Measurements from ENCODE around the gene IMPG2. TPM values are rescaled to one million over a fixed set of nuclear protein-coding genes. Genes with fewer than 3 reads are reported as not detected.
A peak's percentile ranks its signal among the peaks of the same experiment; 100 is the strongest.

Gene IMPG2
- total RNA-seq, 1 experiment from 2014 or later = 0.04 TPM

DNA sequence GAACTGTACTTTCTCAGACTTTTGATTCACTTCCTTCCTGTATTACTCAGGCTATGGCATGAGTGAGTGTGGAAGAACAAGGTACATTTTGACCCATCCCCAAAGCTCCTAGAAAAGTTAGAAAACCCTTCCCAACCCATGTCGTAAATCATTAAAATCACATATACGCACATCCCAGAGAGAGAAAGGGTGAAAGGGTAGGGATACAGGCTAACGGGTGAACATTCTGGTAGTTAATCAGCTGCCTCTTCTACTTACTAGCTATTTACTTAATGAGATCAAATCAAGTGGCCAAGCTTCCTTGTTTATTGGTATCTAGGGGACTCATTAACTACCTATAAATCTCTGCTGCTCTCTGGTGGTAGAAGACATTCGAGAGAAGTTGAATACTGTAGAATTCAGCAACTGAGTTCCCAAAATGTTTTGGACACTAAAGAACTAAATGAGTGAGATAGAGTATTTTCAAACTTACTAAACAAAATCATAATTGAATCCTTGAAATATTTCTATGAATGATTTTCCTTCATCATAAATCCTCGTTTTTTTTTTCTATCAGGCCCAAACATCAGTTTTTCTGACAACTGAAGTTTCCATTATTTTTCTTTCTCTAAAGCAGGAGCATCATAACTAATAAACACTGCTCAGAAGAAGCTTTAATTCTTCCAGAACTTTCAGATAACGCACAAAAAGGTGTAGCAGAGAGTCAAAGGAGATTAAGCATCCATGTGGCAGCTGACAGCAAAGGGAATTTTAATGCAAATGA, 124.2 kb downstream of the IMPG2 start:
- Histone ChIP-seq H3K56ac (ENCODE audit: insufficient read length, low read depth, low read length) (no peak overlapping the region), H2BK5ac (ENCODE audit: insufficient read length, low read length) (no peak overlapping the region), H4K5ac (ENCODE audit: insufficient read length, low read depth, low read length) (no peak overlapping the region), H2AK5ac (ENCODE audit: insufficient read length, low read length) (no peak overlapping the region), H2AFZ (ENCODE audit: low read length) (no peak overlapping the region), H3K27me3 (ENCODE audit: insufficient read depth, low read length) (no peaks in the 10 kb centered on the region), H3K14ac (ENCODE audit: insufficient read depth, low read length) (no peak overlapping the region), H3K9me3 (ENCODE audit: control insufficient read depth, low read depth, low read length) (no peaks in the 10 kb centered on the region), H3K18ac (ENCODE audit: insufficient read length, low read depth, low read length) (no peak overlapping the region), H4K8ac (replicated peaks; ENCODE audit: insufficient read length, low read depth, low read length) (no peak overlapping the region), H2BK12ac (ENCODE audit: insufficient read length, low read depth, low read length) (no peak overlapping the region), H2BK120ac (ENCODE audit: low read depth, low read length, poor library complexity, severe bottlenecking) (no peak overlapping the region), H3T11ph (ENCODE audit: low read length) (no peak overlapping the region), H3K23me2 (ENCODE audit: insufficient read length, low read depth, low read length, poor library complexity, severe bottlenecking) (no peaks in the 10 kb centered on the region), H2BK20ac (ENCODE audit: low read depth, low read length, poor library complexity, severe bottlenecking) (no peak overlapping the region), H3K4me2 (ENCODE audit: insufficient read depth, insufficient read length, low read length) (no peak overlapping the region), H3K79me2 (ENCODE audit: insufficient read depth, low read length) (peaks cover 1% of the 10 kb centered on the region; the same call in 1 of the 2 replicates), H3K9ac (ENCODE audit: extremely low read depth, insufficient read length, low read length) (no peak overlapping the region), H3K4ac (ENCODE audit: low read depth, low read length) (no peak overlapping the region), H4K20me1 (ENCODE audit: control insufficient read depth, insufficient read depth, insufficient read length) (no peaks in the 10 kb centered on the region), H4K91ac (ENCODE audit: insufficient read length, low read depth, low read length) (no peak overlapping the region), H3K23ac (ENCODE audit: insufficient read length, low read depth, low read length) (no peak overlapping the region), H2BK15ac (ENCODE audit: low read depth, low read length) (no peak overlapping the region), H3K27ac (ENCODE audit: insufficient read length, low read depth, low read length) (no peak overlapping the region), H3K79me1 (ENCODE audit: insufficient read depth, low read depth, low read length, poor library complexity, severe bottlenecking) (no peaks in the 10 kb centered on the region), H3K4me1 (ENCODE audit: insufficient read depth, low read length) (no peaks in the 10 kb centered on the region)
- peak; percentile 78 for TF ChIP-seq CTCF (conservative IDR thresholded peaks at IDR 0.05)
- no peaks in the 10 kb centered on the region; the same call in 1 of the 2 replicates for H3K27me3 Mint-ChIP-seq (ENCODE audit: low read depth)
- H3K4me3 Mint-ChIP-seq = no peak overlapping the region
- H3K36me3 Mint-ChIP-seq (ENCODE audit: insufficient read depth in 1 of 3, low read depth in 3 of 3) = no peaks in the 10 kb centered on the region
- WGBS (ENCODE audit: extremely low coverage, insufficient read length, low lambda C conversion rate) = no CpG with 5 or more reads among the region's 6 CpGs
- no peak overlapping the region for H3K27ac Mint-ChIP-seq
- peaks cover 0 to 4% of the 10 kb centered on the region in 2 experiments; a peak in 2 of 5 replicates for H3K9me3 Mint-ChIP-seq
- peaks cover 0 to 5% of the 10 kb centered on the region in 2 experiments; a peak in 2 of 4 replicates for H3K4me1 Mint-ChIP-seq
- DNase-seq = no peak

Measured in H9 (cell line).